ENCODE measurements around the gene SYNDIG1. TPM values are rescaled to one million over a fixed set of nuclear protein-coding genes. Genes with fewer than 3 reads are reported as not detected.

SYNDIG1 gene
- total RNA-seq, 1 experiment from 2014 or later: 5.4 TPM

- no peak overlapping the region for H4K5ac ChIP-seq (ENCODE audit: insufficient read length, low read depth, low read length)
- H2BK20ac ChIP-seq (ENCODE audit: low read depth, low read length, poor library complexity, severe bottlenecking): no peak overlapping the region
- no peaks in the 10 kb centered on the region for H3K9me3 ChIP-seq (ENCODE audit: control insufficient read depth, low read depth, low read length)
- no peaks in the 10 kb centered on the region for H3K23me2 ChIP-seq (ENCODE audit: insufficient read length, low read depth, low read length, poor library complexity, severe bottlenecking)
- H3T11ph ChIP-seq (ENCODE audit: low read length): no peak overlapping the region
- H3K9ac ChIP-seq (ENCODE audit: extremely low read depth, insufficient read length, low read length): no peak overlapping the region
- no peak overlapping the region for H2AK5ac ChIP-seq (ENCODE audit: insufficient read length, low read length)
- WGBS (ENCODE audit: extremely low coverage, insufficient read length, low lambda C conversion rate): no CpG with 5 or more reads among the region's 1 CpG
- H3K9me3 Mint-ChIP-seq: peaks cover 3 to 8% of the 10 kb centered on the region in 2 experiments; a peak in 2 of 5 replicates
- no peak overlapping the region for H2AFZ ChIP-seq (ENCODE audit: low read length)
- H3K27me3 ChIP-seq (ENCODE audit: insufficient read depth, low read length): no peaks in the 10 kb centered on the region
- no peak overlapping the region for H2BK12ac ChIP-seq (ENCODE audit: insufficient read length, low read depth, low read length)
- H2BK15ac ChIP-seq (ENCODE audit: low read depth, low read length): no peak overlapping the region
- no peak overlapping the region for H4K8ac ChIP-seq (replicated peaks; ENCODE audit: insufficient read length, low read depth, low read length)
- H3K56ac ChIP-seq (ENCODE audit: insufficient read length, low read depth, low read length): no peak overlapping the region
- H2BK5ac ChIP-seq (ENCODE audit: insufficient read length, low read length): no peak overlapping the region
- no peak overlapping the region for H3K27ac Mint-ChIP-seq
- H2BK120ac ChIP-seq (ENCODE audit: low read depth, low read length, poor library complexity, severe bottlenecking): no peak overlapping the region
- H3K27ac ChIP-seq (ENCODE audit: insufficient read length, low read depth, low read length): no peak overlapping the region
- no peaks in the 10 kb centered on the region for H3K79me2 ChIP-seq (ENCODE audit: insufficient read depth, low read length)
- H4K91ac ChIP-seq (ENCODE audit: insufficient read length, low read depth, low read length): no peak overlapping the region
- H3K23ac ChIP-seq (ENCODE audit: insufficient read length, low read depth, low read length): no peak overlapping the region
- H3K36me3 Mint-ChIP-seq (ENCODE audit: insufficient read depth in 1 of 3, low read depth in 3 of 3): peaks cover 0 to 18% (median 0%) of the 10 kb centered on the region in 3 experiments; a peak in 3 of 7 replicates
- no peak overlapping the region for H3K4ac ChIP-seq (ENCODE audit: low read depth, low read length)
- no peaks in the 10 kb centered on the region for H4K20me1 ChIP-seq (ENCODE audit: control insufficient read depth, insufficient read depth, insufficient read length)
- H3K4me1 ChIP-seq (ENCODE audit: insufficient read depth, low read length): no peaks in the 10 kb centered on the region
- H3K4me1 Mint-ChIP-seq: peaks cover 0 to 9% of the 10 kb centered on the region in 2 experiments; a peak in 2 of 4 replicates
- TF ChIP-seq CTCF (conservative IDR thresholded peaks at IDR 0.05): no peak
- no peak overlapping the region for H3K4me2 ChIP-seq (ENCODE audit: insufficient read depth, insufficient read length, low read length)
- no peak overlapping the region for H3K18ac ChIP-seq (ENCODE audit: insufficient read length, low read depth, low read length)
- no peaks in the 10 kb centered on the region for H3K79me1 ChIP-seq (ENCODE audit: insufficient read depth, low read depth, low read length, poor library complexity, severe bottlenecking)
- no peak for DNase-seq
- H3K14ac ChIP-seq (ENCODE audit: insufficient read depth, low read length): no peak overlapping the region
- H3K27me3 Mint-ChIP-seq (ENCODE audit: low read depth): no peaks in the 10 kb centered on the region
- H3K4me3 Mint-ChIP-seq: no peak overlapping the region
Observed at GRCh38 chr20:24620937-24621519, 151.6 kb downstream of the SYNDIG1 start.
